ENCODE measurements around the gene CREB3L2.
"Not testable (repeated sequence)": the region's sequence is repeated elsewhere in the genome, so short reads cannot be mapped to it uniquely, and the experiment has no call there.

The CREB3L2 gene, protein sequence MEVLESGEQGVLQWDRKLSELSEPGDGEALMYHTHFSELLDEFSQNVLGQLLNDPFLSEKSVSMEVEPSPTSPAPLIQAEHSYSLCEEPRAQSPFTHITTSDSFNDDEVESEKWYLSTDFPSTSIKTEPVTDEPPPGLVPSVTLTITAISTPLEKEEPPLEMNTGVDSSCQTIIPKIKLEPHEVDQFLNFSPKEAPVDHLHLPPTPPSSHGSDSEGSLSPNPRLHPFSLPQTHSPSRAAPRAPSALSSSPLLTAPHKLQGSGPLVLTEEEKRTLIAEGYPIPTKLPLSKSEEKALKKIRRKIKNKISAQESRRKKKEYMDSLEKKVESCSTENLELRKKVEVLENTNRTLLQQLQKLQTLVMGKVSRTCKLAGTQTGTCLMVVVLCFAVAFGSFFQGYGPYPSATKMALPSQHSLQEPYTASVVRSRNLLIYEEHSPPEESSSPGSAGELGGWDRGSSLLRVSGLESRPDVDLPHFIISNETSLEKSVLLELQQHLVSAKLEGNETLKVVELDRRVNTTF

DNA sequence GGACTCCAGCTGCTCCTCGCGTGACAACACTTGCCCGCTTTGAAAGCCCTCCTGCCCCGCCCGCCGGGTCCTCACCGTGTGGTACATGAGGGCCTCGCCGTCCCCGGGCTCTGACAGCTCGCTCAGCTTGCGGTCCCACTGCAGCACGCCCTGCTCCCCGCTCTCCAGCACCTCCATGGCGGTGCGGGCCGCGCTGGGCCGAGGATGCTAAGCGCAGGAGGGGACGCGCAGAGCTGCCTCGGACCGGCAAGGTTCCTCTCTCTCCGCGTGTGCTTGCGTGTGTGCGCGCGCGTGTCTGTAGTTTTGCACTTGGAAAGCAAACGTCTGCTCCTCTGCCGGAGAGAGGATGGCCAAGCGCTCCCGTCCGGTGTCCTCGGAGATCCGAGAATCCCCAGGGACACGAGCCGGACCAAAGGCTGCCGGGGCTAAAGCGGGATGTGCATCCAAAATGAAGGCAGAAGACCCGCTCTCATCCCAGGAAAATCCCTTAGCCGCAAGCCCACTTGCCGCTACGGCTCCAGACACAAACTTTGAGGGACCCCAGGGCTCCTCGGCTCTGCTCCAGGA, at the start of gene CREB3L2:
Gene CREB3L2 (minus strand): TSS at position 558 of the 567 bp plus-strand sequence. CDS start 381 bp downstream, at position 177.
- peak; percentile 82 for DNase-seq

DNA sequence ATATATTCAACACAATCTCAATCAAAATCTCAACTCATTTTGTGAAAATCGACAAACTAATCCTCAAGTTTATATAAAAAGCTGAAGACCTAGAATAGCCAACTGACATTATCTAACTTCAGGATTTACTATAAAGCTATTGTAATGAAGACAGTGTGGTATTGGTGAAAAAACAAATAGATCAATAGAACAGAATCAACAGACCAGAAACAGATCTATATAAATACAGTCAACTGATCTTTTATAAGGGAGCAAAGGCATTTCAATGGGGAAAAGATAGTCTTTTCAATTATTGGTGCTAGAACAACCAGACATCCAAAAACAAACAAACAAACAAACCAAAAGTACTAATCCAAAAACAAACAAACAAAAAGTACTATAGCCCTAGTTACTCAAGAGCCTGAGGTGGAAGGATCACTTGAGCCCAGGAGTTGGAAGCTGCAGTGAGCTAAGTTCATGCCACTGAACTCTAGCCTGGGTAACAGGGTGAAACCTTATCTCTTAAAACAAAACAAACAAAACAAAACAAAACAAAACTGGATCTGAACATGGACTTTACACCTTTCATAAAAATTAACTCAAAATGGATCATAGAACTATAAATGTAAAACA, 47.7 kb upstream of the CREB3L2 start:
- no peak for DNase-seq

DNA sequence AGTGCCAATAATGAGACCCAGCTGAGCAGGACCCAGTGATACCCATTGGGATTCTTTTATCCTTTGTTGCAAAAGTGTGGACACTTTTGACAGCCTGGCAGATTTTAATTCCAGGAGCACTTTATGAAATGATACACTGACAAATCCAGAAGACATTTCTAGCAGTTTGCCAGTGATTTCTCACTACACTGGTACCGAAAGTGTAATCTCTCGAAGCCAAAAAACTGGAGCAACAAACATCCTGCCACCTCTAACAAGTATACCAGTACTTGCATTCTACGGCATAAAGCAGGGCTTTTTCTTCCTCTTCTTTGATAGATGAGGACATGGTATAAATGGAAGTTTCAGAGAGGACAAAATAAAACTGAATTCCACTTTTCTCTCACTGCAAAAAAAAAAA, 46.0 kb upstream of the CREB3L2 start:
- DNase-seq, result no peak

DNA sequence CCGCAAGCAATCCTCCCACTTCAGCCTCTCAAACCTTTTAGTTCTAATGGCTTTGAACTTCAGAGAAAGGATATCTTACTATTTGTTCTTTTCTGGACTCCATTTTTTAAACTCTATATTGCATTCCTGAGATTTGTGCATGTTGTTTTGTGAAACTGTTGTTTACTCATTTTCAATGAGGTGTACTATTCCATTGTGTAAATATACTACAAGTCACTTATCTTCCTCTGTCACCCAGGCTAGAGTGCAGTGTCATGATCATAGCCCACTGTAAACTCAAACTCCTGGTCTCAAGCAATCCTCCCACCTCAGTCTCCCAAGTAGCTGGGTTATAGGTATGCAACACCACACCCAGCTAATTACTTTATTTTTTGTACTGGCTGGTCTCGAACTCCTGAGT, 43.0 kb upstream of the CREB3L2 start:
- no peak for DNase-seq

DNA sequence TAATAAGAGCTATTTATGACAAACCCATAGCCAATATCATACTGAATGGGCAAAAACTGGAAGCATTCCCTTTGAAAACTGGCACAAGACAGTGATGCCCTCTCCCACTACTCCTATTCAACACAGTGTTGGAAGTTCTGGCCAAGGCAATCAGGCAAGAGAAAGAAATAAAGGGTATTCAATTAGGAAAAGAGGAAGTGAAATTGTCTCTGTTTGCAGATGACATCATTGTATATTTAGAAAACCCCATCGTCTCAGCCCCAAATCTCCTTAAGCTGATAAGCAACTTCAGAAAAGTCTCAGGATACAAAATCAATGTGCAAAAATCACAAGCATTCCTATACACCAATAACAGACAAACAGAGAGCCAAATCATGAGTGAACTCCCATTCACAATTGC, 38.2 kb upstream of the CREB3L2 start:
- not testable (repeated sequence) for DNase-seq

DNA sequence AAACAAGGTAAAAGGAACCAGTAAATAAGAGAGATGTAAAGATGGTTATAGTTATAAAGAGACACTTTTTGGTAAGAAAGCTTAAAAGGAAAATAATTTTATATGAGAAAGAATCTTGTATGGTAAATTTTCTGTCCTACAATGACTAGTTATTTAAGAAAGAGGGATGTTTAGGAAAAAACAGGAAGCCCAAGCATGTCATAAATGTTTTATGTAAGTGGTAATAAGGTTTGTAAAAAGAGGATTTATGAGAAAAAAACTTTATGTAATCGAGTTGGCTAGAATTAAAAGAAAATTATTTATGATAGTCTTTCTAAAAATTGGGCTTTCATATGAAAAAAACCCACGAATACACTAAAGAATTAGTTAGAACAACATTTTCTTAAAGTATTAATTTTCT, 34.2 kb upstream of the CREB3L2 start:
- DNase-seq, result no peak

DNA sequence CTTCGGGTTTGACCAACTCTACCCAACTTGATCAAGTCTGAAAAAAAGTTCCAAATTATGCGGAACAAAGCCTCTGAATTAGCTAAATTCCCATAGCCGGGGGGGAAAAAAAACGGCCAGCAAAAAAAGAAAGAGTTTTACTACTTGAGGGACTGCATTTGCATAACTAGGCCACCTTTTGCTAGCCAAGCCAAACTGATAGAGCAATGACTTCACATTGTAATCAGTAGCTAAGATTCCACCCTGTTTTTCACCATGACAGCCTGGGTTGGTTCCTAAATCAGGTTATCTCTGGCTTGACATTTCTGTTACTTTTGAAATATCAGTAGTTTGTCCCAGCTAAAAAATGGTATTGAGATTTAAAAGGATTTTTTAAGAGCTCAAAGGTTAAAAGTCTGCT, 31.4 kb upstream of the CREB3L2 start:
- no peak for DNase-seq

DNA sequence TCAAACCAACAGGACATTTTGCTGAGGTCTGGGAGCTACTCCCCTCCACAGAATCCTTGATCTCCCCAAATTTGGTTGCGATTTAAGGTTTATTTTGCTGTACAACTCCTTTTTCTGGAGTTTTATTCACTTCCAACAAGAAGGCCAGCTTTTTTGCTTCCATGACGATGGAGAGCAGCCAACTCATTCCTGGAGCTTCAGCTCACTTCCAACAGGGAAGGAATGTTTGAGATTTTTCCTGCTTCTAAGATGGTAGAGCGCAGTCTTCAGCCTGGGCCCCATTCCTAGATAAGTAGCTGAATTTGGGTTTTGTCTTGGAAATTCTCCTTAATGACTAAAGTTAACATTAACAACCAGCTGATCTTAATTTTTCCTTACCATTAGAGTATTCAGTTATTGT, 30.9 kb upstream of the CREB3L2 start:
- DNase-seq, result no peak

DNA sequence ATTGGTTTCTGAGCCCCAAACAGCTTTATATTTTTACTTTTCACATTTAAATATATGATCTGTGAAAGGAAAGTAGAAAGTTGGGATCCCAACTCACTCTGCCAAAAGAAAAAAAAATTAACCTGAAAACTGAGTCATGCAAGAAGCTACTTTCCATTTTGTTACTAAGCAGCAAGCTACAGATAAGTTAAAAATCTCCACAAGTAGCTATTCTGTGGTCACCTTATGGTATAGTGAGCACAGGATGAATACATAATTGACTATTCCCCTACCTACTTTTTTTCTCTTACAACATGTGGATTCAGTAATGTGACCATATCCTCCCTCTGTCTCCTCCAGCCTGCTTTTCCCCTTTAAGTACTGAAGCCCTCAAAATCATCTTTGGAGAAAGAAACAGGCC, 30.3 kb upstream of the CREB3L2 start:
- DNase-seq, result no peak

DNA sequence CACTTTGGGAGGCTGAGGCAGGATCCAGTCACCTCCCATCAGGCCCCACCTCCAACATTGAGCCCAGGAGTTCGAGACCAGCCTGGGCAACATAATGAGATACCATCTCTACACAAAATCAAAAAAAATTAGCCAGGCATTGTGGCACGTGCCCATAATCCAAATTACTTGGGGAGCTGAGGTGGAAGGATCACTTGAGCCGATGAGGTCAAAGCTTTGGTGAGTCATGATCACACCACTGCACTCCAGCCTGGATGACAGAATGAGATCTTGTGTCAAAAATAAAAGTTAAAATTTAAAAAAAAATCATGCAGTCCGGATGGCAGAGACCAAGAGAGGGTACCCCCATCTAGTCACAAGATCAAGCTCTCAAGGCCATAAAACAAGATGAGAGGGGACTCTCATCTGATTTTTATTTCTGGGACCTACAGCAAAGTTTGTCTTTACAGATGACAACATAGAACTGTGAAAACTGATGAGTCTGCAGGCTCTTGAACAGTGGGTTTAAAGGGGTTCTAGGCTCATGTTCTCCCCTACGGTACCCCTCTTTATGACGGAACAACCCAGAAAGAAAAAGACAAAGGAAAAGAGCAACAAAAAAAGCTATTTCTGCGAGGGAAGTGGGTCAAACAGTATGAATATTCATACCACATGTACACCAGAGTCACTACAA, 28.9 kb upstream of the CREB3L2 start:
- DNase-seq, result no peak

DNA sequence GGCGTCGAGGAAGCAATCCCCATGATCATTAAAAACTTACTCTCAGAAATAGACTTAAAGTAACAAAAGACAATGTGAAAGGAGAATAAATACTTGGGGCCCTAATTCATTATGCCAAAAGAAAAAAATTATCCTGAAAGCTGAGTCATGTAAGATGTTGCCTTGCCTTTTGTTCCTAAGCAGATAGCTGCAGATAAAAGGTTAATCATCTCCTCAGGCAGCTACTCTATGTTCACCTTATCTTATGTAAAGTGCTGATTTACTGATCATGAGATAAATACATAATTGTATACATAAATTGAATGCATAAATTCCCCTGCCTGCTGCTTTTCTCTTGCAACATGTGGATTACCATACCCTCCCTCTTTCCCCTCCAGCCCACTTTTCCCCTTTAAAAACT, 28.1 kb upstream of the CREB3L2 start:
- DNase-seq, result no peak

DNA sequence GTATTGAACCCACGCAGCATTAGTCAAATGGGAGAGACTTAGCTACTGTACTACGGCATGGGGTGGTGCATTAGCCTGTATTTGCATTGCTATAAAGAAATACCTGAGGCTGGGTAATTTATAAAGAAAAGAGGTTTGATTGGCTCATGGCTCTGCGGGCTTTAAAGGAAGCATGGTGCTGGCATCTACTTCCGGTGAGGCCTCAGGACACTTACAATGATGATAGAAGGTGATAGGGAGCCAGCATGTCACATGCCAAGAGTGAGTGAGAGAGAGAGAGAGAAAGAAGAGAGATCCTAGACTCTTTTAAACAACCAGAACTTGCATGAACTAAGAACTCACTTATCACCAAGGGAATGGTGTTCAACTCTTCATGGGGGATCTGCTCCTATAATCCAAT, 27.2 kb upstream of the CREB3L2 start:
- DNase-seq, result no peak

DNA sequence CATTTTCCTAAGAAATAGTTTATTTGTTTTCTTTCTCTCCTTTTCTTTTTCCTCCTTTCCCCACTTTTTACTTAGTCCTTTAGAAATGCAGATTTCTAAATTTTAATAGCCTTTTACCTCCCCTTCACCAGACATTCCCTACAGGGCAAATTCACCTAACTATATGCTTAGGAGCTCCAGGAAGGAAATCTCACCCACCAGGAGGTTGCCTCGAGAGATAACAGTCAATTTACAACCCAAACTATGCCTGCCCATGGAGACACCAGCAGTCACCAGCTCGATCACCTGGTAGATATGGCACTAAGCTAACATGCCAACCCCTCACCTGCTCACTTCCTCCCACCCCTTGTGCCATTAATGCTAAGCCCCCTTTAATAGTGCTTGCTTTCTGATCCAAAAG, 25.2 kb upstream of the CREB3L2 start:
- no peak for DNase-seq

DNA sequence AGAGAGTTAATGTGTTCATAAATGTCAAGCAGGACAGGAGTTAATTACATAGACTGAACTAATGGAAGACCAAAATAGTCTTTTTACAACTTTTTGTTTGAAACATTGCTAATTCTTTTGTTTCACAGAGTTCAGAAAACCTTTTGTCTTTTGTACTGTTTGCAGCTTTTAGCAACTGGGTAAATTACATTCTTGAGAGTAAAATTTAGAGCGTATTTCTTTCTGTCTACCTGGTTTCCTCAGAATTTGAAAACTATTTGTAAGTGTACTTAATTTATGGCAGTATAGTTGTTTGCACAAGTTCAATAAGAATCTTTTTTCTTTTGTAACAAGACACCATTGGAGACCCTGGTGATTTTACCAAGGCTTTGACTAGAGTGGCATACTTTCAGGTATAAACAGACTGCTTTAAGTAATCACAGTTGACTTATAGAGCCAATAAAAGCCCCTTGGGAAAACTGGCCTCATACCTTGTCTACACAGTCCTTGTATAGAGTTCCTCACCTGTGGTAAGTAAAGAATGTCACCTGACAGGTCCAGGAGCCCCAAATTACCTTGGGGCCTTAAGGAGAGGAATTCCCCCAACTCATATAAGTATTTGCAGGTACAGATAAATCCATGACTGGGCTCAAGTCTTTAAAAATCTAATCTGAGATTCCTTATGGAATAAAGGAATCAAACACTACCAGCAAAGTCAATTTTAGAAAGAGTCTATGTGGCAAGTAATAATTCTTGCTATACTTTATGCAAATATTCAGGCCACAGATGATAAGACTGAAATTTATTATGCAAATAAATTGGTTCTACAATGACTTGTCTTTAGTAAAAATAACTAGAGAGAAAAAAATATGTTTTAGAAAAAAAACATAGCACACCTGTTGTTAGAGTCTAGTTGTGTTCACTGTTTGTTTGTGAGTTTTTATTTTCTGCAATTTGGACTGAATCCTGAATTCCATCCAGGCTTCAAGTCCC, 23.6 kb upstream of the CREB3L2 start:
- peak; percentile 31 for DNase-seq

DNA sequence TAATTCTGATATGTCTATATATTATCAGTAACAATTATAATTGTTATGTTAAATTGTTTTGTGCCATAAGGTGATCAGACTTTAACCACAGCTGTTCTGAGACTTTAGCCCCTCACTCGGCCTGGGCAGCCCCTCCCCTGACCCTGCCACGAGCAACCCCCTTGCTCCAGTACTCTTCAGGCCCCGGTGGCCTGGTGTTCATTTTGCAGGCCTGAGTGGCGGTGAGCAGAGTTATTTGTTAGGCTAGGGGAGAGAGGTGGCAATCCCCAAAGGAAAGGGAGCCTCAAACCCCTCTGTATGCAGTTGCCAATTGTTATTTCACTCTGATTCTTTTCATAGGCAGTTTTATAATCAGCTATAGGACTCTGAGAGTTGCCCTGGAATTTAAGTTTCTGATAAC, 22.9 kb upstream of the CREB3L2 start:
- DNase-seq, result no peak

DNA sequence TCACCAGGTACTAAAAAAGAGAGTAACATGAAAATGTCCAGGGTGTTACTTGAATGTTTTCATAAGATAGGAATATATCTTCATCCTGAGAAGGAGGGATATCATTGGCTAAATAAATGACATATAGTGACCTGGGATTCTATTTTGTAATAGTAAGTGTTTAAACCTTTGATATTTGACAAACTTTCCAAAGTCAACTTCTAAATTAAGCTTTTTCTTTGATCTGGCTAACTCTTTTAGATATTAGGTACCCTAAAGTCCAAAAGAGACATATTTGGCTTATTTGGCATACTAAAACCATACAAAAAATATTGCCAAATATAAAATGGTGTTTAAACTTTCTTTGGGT, 22.4 kb upstream of the CREB3L2 start:
- DNase-seq, result no peak

DNA sequence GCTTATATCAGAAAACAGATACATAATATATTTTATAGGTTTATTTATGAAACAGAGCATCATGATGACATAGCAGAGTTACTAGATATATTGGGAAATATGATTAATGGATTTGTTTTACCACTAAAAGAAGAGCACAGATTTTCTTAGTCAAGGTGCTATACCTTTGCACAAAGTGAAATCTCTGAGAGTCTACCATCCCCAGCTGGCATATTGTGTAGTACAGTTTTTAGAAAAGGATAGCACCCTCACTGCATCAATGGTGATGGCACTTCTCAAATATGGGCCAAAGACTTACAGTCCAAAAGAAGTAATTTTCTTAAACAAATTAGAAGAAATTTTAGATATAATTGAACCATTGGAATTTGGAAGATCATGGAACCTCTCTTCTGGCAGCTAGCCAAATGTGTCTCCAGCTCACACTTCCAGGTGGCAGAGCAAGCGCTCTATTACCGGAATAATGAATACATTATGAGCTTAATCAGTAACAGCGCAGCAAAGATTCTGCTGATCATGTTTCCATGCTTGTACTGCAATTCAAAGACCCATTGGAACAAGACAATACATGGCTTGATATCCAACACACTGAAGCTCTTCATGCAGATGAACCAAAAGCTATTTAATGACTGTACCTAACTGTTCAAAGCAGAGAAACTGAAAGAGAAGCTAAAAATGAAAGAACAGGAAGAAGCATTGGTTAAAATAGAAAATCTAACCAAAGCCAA, 21.9 kb upstream of the CREB3L2 start:
- no peak for DNase-seq

DNA sequence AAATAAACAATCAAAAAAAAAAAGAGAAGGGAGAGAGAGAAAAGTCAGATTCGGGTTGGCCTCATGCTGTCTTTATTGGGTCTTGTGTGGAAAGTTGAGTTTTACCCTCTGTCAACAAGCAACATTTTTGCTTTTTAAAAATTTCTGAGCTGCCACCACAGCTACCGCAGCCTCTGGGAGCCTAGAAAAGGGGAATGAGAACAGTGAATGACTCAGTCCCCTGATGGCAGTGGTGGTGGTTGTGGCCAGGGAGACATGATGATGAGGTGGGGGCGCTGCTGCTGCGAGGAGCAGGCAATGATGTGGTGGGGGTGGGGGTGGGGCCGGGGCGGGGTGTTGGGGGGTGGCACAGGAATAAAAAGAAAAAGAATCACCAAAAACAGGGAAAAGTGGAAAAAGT, 20.0 kb upstream of the CREB3L2 start:
- no peak for DNase-seq

DNA sequence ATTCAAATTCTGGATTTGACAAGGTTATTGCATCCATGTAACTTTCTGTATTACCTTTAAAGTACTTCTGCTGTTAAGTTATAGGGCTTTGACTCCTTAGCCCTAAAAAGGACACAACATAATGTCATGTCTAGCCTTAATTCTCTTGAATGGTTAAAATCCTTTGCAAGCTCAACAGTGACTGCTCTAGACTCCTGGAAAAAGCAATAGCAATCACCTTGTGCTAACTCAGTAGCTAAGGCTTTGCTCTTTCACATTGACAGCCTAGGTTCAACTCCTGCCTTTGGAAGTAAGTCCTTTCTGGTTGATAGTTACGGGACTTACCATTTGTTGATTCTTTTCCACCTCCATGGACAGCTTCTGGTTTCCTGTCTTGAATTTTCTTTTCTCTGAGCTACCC, 16.1 kb upstream of the CREB3L2 start:
- DNase-seq, result no peak

DNA sequence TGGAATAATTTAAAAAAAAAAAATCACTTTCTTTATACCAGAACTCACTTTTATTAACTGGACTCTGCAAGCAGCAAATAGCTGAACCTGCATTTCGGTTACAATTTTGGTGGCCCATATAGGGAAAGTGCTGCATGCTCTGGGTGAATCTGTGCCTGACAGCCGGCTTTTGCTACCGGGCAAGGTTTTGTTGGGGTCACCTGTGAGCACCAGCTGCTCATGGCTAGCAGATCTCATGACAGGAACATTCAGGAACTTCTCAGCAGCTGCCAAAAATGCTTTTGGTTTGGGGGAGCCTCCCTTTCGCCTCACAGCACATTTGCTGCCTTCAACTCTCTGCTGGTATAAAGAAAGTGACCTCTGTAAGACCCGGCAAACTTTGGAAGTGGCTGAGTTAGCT, 13.2 kb upstream of the CREB3L2 start:
- DNase-seq, result no peak

DNA sequence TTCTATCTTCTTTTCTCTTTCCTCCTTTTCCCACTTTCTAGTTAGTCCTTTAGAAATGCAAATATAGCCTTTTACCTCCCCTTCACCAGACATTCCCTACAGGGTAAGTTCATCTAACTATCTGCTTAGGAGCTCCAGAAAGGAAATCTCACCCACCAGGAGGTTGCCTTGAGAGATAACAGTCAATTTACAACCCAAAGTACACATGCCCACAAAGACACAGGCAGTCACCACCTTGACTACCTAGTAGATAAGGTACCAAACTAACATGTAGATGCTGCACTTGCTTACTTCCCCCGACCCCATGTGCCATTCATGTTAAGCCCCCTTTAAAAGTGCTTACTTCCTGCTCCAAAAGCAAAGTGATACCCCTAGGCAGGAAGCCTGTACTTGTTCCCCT, 12.8 kb upstream of the CREB3L2 start:
- DNase-seq, result no peak

DNA sequence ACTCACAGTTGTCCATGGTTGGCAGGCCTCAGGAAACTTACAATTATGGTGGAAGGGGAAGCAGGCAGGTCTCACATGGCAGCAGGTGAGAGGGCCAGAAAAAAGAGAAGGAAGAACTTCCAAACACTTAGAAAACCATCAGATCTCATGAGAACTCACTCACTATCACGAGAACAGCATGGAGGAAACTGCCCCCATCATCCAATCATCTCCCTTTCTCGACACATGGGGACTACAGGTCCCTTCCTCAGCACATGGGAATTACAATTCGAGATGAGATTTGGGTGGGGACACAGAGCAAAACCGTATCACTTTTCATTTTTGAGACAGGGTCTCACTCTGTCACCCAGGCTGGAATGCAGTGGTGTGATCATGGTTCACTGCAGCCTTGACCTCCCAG, 12.3 kb upstream of the CREB3L2 start:
- DNase-seq, result not testable (repeated sequence)

Data from NCI-H526 treated with DMSO at 0.1 percent for 48 hours (cell line).